Mesodermal cell (in vitro differentiated cells): ENCODE data around the gene KCNK1.

Experiments used
- H3K27ac ChIP-seq: 2 replicates; pipeline ENCODE4 v1.7.0; 2013; ENCODE audit warnings: mild to moderate bottlenecking, low read depth, low read length, moderate library complexity; ENCODE audit not compliant: severe bottlenecking
- H3K36me3 ChIP-seq: 2 replicates; pipeline ENCODE4 v1.7.1; 2013; ENCODE audit warnings: mild to moderate bottlenecking, low read length, moderate library complexity; ENCODE audit not compliant: control insufficient read depth, insufficient read depth
- H3K4me1 ChIP-seq: one replicate; pipeline ENCODE4 v1.7.1; 2013; ENCODE audit warnings: mild to moderate bottlenecking, low read length; ENCODE audit not compliant: insufficient read depth, control insufficient read depth, poor library complexity, severe bottlenecking
- H3K4me3 ChIP-seq: 2 replicates; pipeline ENCODE4 v1.7.0; 2013; ENCODE audit warnings: low read length, control low read depth, mild to moderate bottlenecking; ENCODE audit not compliant: insufficient read depth, poor library complexity, severe bottlenecking; ENCODE audit errors: extremely low read depth
- H3K9me3 ChIP-seq: 2 replicates; pipeline ENCODE4 v1.7.1; 2013; ENCODE audit warnings: mild to moderate bottlenecking, low read length, moderate library complexity; ENCODE audit not compliant: control insufficient read depth
- WGBS, 2 experiments: methylation state at CpG; one replicate each; pipeline ENCODE4 v1.1.5; 2013; ENCODE audit warnings: missing lambda C conversion rate in 2 of 2; ENCODE audit not compliant: insufficient coverage in 2 of 2; 5-methylcytosine and 5-hydroxymethylcytosine counted together

KCNK1 gene

GRCh38 chr1:233586301-233586700 lies 27.6 kb upstream of the KCNK1 start:
- Histone ChIP-seq H3K27ac (no peak overlapping the region), H3K4me3 (no peak overlapping the region), H3K36me3 (no peaks in the 10 kb centered on the region), H3K4me1 (peaks cover 3% of the 10 kb centered on the region), H3K9me3 (no peaks in the 10 kb centered on the region)
- WGBS, 2 experiments = no CpG with 5 or more reads among the region's 2 CpGs

- no peak overlapping the region for H3K27ac ChIP-seq
- no peak overlapping the region for H3K4me3 ChIP-seq
- H3K4me1 ChIP-seq = peaks cover 3% of the 10 kb centered on the region
- WGBS, 2 experiments = 81 to 86% methylated on average over 2 of the region's 4 CpGs
- no peaks in the 10 kb centered on the region for H3K36me3 ChIP-seq
- H3K9me3 ChIP-seq = no peaks in the 10 kb centered on the region
These were observed 26.7 kb upstream of the KCNK1 start for GRCh38 chr1:233587196-233587595.

- 16 to 19% methylated on average over 7 to 12 of the region's 17 CpGs for WGBS, 2 experiments
- H3K36me3 ChIP-seq = no peaks in the 10 kb centered on the region
- no peaks in the 10 kb centered on the region for H3K9me3 ChIP-seq
- peaks cover 3% of the 10 kb centered on the region for H3K4me1 ChIP-seq
- H3K27ac ChIP-seq = no peak overlapping the region
- H3K4me3 ChIP-seq = no peak overlapping the region
These were observed 25.7 kb upstream of the KCNK1 start for GRCh38 chr1:233587958-233588799.

GRCh38 chr1:233597489-233597901 lies 16.4 kb upstream of the KCNK1 start:
- H3K4me3 ChIP-seq = no peak overlapping the region
- H3K4me1 ChIP-seq = no peaks in the 10 kb centered on the region
- H3K9me3 ChIP-seq = no peaks in the 10 kb centered on the region
- no peaks in the 10 kb centered on the region for H3K36me3 ChIP-seq
- H3K27ac ChIP-seq = no peak overlapping the region
- WGBS, 2 experiments = 92% methylated on average over 2 of the region's 2 CpGs; no CpG with 5 or more reads in 1 of the 2 experiments

- H3K27ac ChIP-seq = no peak overlapping the region
- 75 to 82% methylated on average over 4 to 5 of the region's 8 CpGs for WGBS, 2 experiments
These were observed 14.9 kb upstream of the KCNK1 start for GRCh38 chr1:233598891-233599541.

GRCh38 chr1:233599542-233600073 lies 14.3 kb upstream of the KCNK1 start:
- no peak overlapping the region for H3K4me3 ChIP-seq
- H3K9me3 ChIP-seq = no peaks in the 10 kb centered on the region
- no peaks in the 10 kb centered on the region for H3K36me3 ChIP-seq
- no peak overlapping the region for H3K27ac ChIP-seq
- H3K4me1 ChIP-seq = no peaks in the 10 kb centered on the region
- 65 to 76% methylated on average over 3 to 5 of the region's 5 CpGs for whole genome bisulfite sequencing, 2 experiments

More at GRCh38 chr1:233598891-233599541, 14.9 kb upstream of the KCNK1 start:
- no peaks in the 10 kb centered on the region for H3K9me3 ChIP-seq
- H3K36me3 ChIP-seq = no peaks in the 10 kb centered on the region
- H3K4me1 ChIP-seq = no peaks in the 10 kb centered on the region
- H3K4me3 ChIP-seq = no peak overlapping the region

- Histone ChIP-seq H3K36me3 (no peaks in the 10 kb centered on the region), H3K4me1 (no peaks in the 10 kb centered on the region), H3K9me3 (no peaks in the 10 kb centered on the region), H3K4me3 (no peak overlapping the region), H3K27ac (no peak overlapping the region)
- 89 to 93% methylated on average over 1 of the region's 1 CpG for WGBS, 2 experiments
These were observed 13.4 kb upstream of the KCNK1 start for GRCh38 chr1:233600488-233600887.

- Histone ChIP-seq H3K27ac (no peak overlapping the region), H3K9me3 (no peaks in the 10 kb centered on the region)
These were observed 10.4 kb upstream of the KCNK1 start for GRCh38 chr1:233603478-233603877.

GRCh38 chr1:233605205-233605604 lies 8.7 kb upstream of the KCNK1 start:
- no peaks in the 10 kb centered on the region for H3K36me3 ChIP-seq
- WGBS, 2 experiments = 87 to 100% methylated on average over 1 to 2 of the region's 2 CpGs
- H3K4me3 ChIP-seq = no peak overlapping the region
- no peaks in the 10 kb centered on the region for H3K9me3 ChIP-seq
- no peak overlapping the region for H3K27ac ChIP-seq
- no peaks in the 10 kb centered on the region for H3K4me1 ChIP-seq

More at GRCh38 chr1:233603478-233603877, 10.4 kb upstream of the KCNK1 start:
- no peak overlapping the region for H3K4me3 ChIP-seq
- no peaks in the 10 kb centered on the region for H3K4me1 ChIP-seq
- WGBS, 2 experiments = 86 to 92% methylated on average over 2 of the region's 2 CpGs
- no peaks in the 10 kb centered on the region for H3K36me3 ChIP-seq

- WGBS, 2 experiments = 88 to 93% methylated on average over 2 to 3 of the region's 5 CpGs
These were observed 7.1 kb upstream of the KCNK1 start for GRCh38 chr1:233606813-233607212.

More at GRCh38 chr1:233606813-233607212, 7.1 kb upstream of the KCNK1 start:
- Histone ChIP-seq H3K4me1 (no peaks in the 10 kb centered on the region), H3K27ac (no peak overlapping the region), H3K4me3 (no peak overlapping the region), H3K9me3 (no peaks in the 10 kb centered on the region), H3K36me3 (no peaks in the 10 kb centered on the region)
